ENCODE measurements around the gene OR10A2.
"Not testable (repeated sequence)": the region's sequence is repeated elsewhere in the genome, so short reads cannot be mapped to it uniquely, and the experiment has no call there.

The OR10A2 gene

GRCh38 chr11:6856871-6857270 is 6.0 kb upstream of the OR10A2 start:
- H3K4me1 Mint-ChIP-seq, result no peaks in the 10 kb centered on the region
- peaks cover 14% of the 10 kb centered on the region for H3K27me3 Mint-ChIP-seq
- H3K27ac Mint-ChIP-seq, result no peak overlapping the region

GRCh38 chr11:6864438-6864837 is 1.6 kb downstream of the OR10A2 start:
- Mint-ChIP-seq H3K4me1 (no peaks in the 10 kb centered on the region), H3K9me3 (peaks cover 5% of the 10 kb centered on the region), H3K36me3 (no peaks in the 10 kb centered on the region), H3K27ac (peak overlapping the region; percentile 19), H3K27me3 (peaks cover 15% of the 10 kb centered on the region), H3K4me3 (no peak overlapping the region)

More at GRCh38 chr11:6856871-6857270, 6.0 kb upstream of the OR10A2 start:
- Mint-ChIP-seq H3K36me3 (peaks cover 2% of the 10 kb centered on the region), H3K9me3 (peaks cover 13% of the 10 kb centered on the region), H3K4me3 (no peak overlapping the region)

- Mint-ChIP-seq H3K27me3 (peaks cover 3% of the 10 kb centered on the region), H3K9me3 (no peaks in the 10 kb centered on the region), H3K4me1 (no peaks in the 10 kb centered on the region), H3K27ac (no peak overlapping the region), H3K36me3 (no peaks in the 10 kb centered on the region), H3K4me3 (no peak overlapping the region)
These were observed 8.4 kb downstream of the OR10A2 start for GRCh38 chr11:6871278-6871677.

GRCh38 chr11:6875761-6876160 is 12.9 kb downstream of the OR10A2 start:
- peaks cover 11% of the 10 kb centered on the region for H3K27me3 Mint-ChIP-seq
- no peaks in the 10 kb centered on the region for H3K36me3 Mint-ChIP-seq
- H3K4me3 Mint-ChIP-seq, result no peak overlapping the region
- no peaks in the 10 kb centered on the region for H3K9me3 Mint-ChIP-seq
- no peaks in the 10 kb centered on the region for H3K4me1 Mint-ChIP-seq
- H3K27ac Mint-ChIP-seq, result no peak overlapping the region

GRCh38 chr11:6876325-6876724 is 13.5 kb downstream of the OR10A2 start, which contains the start of gene OR10A4:
Gene OR10A4, plus strand, starts transcription at chr11:6876625. Its CDS starts 23 bp downstream, at chr11:6876648.
- Mint-ChIP-seq H3K4me3 (no peak within 1 kb of the TSS), H3K36me3 (no peaks in the 10 kb centered on the region), H3K27me3 (peaks cover 9% of the 10 kb centered on the region), H3K27ac (no peak within 1 kb of the TSS), H3K4me1 (no peaks in the 10 kb centered on the region), H3K9me3 (no peaks in the 10 kb centered on the region)

GRCh38 chr11:6876914-6877313 is 14.1 kb downstream of the OR10A2 start:
- Mint-ChIP-seq H3K4me3 (no peak overlapping the region), H3K27ac (no peak overlapping the region), H3K36me3 (no peaks in the 10 kb centered on the region), H3K9me3 (no peaks in the 10 kb centered on the region), H3K4me1 (no peaks in the 10 kb centered on the region), H3K27me3 (peaks cover 7% of the 10 kb centered on the region)

GRCh38 chr11:6882751-6883150 is 19.9 kb downstream of the OR10A2 start:
- no peaks in the 10 kb centered on the region for H3K36me3 Mint-ChIP-seq
- H3K4me3 Mint-ChIP-seq, result no peak overlapping the region
- H3K9me3 Mint-ChIP-seq, result no peaks in the 10 kb centered on the region
- no peaks in the 10 kb centered on the region for H3K4me1 Mint-ChIP-seq
- peaks cover 22% of the 10 kb centered on the region for H3K27me3 Mint-ChIP-seq
- no peak overlapping the region for H3K27ac Mint-ChIP-seq

GRCh38 chr11:6887711-6888110 is 24.9 kb downstream of the OR10A2 start:
- not testable (repeated sequence) for H3K4me1 Mint-ChIP-seq, H3K4me3 Mint-ChIP-seq, H3K9me3 Mint-ChIP-seq, H3K27ac Mint-ChIP-seq, H3K36me3 Mint-ChIP-seq
- H3K27me3 Mint-ChIP-seq, result peaks cover 24% of the 10 kb centered on the region

GRCh38 chr11:6888830-6889229 is 26.0 kb downstream of the OR10A2 start:
- H3K36me3 Mint-ChIP-seq, result no peaks in the 10 kb centered on the region
- H3K4me1 Mint-ChIP-seq, result no peaks in the 10 kb centered on the region
- no peak overlapping the region for H3K27ac Mint-ChIP-seq

GRCh38 chr11:6889835-6890234 is 27.0 kb downstream of the OR10A2 start:
- Mint-ChIP-seq H3K9me3 (peaks cover 7% of the 10 kb centered on the region), H3K27me3 (peaks cover 17% of the 10 kb centered on the region), H3K27ac (no peak overlapping the region), H3K4me1 (no peaks in the 10 kb centered on the region), H3K4me3 (no peak overlapping the region), H3K36me3 (no peaks in the 10 kb centered on the region)

More at GRCh38 chr11:6888830-6889229, 26.0 kb downstream of the OR10A2 start:
- Mint-ChIP-seq H3K4me3 (no peak overlapping the region), H3K9me3 (peaks cover 7% of the 10 kb centered on the region), H3K27me3 (peaks cover 19% of the 10 kb centered on the region)

- Mint-ChIP-seq H3K4me1 (no peaks in the 10 kb centered on the region), H3K4me3 (no peak within 1 kb of the TSS), H3K36me3 (no peaks in the 10 kb centered on the region), H3K9me3 (peaks cover 7% of the 10 kb centered on the region), H3K27me3 (peaks cover 20% of the 10 kb centered on the region), H3K27ac (no peak within 1 kb of the TSS)
These were observed 29.5 kb downstream of the OR10A2 start, which contains the start of gene OR2D2 for GRCh38 chr11:6892400-6892799. Gene OR2D2, minus strand, starts transcription at chr11:6892500. Its CDS starts 0 bp downstream, at chr11:6892500.

GRCh38 chr11:6894097-6894496 is 31.2 kb downstream of the OR10A2 start:
- H3K9me3 Mint-ChIP-seq, result peaks cover 7% of the 10 kb centered on the region

GRCh38 chr11:6895010-6895409 is 32.2 kb downstream of the OR10A2 start:
- no peak overlapping the region for H3K27ac Mint-ChIP-seq
- H3K9me3 Mint-ChIP-seq, result no peaks in the 10 kb centered on the region
- peaks cover 26% of the 10 kb centered on the region for H3K27me3 Mint-ChIP-seq
- H3K4me3 Mint-ChIP-seq, result no peak overlapping the region
- no peaks in the 10 kb centered on the region for H3K4me1 Mint-ChIP-seq
- no peaks in the 10 kb centered on the region for H3K36me3 Mint-ChIP-seq

More at GRCh38 chr11:6894097-6894496, 31.2 kb downstream of the OR10A2 start:
- Mint-ChIP-seq H3K27ac (no peak overlapping the region), H3K4me3 (no peak overlapping the region), H3K4me1 (no peaks in the 10 kb centered on the region), H3K27me3 (peaks cover 26% of the 10 kb centered on the region), H3K36me3 (no peaks in the 10 kb centered on the region)

- H3K4me1 Mint-ChIP-seq, result no peaks in the 10 kb centered on the region
- no peaks in the 10 kb centered on the region for H3K9me3 Mint-ChIP-seq
- H3K27me3 Mint-ChIP-seq, result peaks cover 20% of the 10 kb centered on the region
- no peak overlapping the region for H3K4me3 Mint-ChIP-seq
- no peak overlapping the region for H3K27ac Mint-ChIP-seq
- no peaks in the 10 kb centered on the region for H3K36me3 Mint-ChIP-seq
These were observed 36.1 kb downstream of the OR10A2 start for GRCh38 chr11:6898911-6899310.

- no peak overlapping the region for H3K27ac Mint-ChIP-seq
These were observed 37.6 kb downstream of the OR10A2 start for GRCh38 chr11:6900327-6900999.

GRCh38 chr11:6904804-6905203 is 41.9 kb downstream of the OR10A2 start:
- H3K9me3 Mint-ChIP-seq, H3K27me3 Mint-ChIP-seq, H3K4me1 Mint-ChIP-seq, H3K4me3 Mint-ChIP-seq, H3K27ac Mint-ChIP-seq, H3K36me3 Mint-ChIP-seq: not testable (repeated sequence)

More at GRCh38 chr11:6900327-6900999, 37.6 kb downstream of the OR10A2 start:
- Mint-ChIP-seq H3K4me1 (no peaks in the 10 kb centered on the region), H3K36me3 (no peaks in the 10 kb centered on the region), H3K27me3 (peaks cover 13% of the 10 kb centered on the region), H3K9me3 (no peaks in the 10 kb centered on the region), H3K4me3 (no peak overlapping the region)

GRCh38 chr11:6911378-6911777 is 48.5 kb downstream of the OR10A2 start:
- Mint-ChIP-seq H3K4me1 (no peaks in the 10 kb centered on the region), H3K9me3 (no peaks in the 10 kb centered on the region), H3K36me3 (no peaks in the 10 kb centered on the region)

More at GRCh38 chr11:6911378-6911777, 48.5 kb downstream of the OR10A2 start:
- H3K27me3 Mint-ChIP-seq, result no peaks in the 10 kb centered on the region
- no peak overlapping the region for H3K27ac Mint-ChIP-seq
- H3K4me3 Mint-ChIP-seq, result no peak overlapping the region

Data from activated naive CD4-positive, alpha-beta T cell treated with anti-CD3 and anti-CD28 coated beads, Interleukin-2, amount 50 U/mL, for 24 hours (primary cell).